GM13977 (cell line): ENCODE results near the gene UNC45A.

Experiments used
- DNase-seq: peaks from one replicate; pipeline ENCODE4 v3.0.0; 2012; ENCODE audit warnings: low spot score
- in situ Hi-C: fragments of 300-500 bp; cut with MboI; formaldehyde crosslinking; loops from one replicate; pipeline ENCODE4 v1.12.0; 2022; ENCODE audit warnings: low sequenced_read_pairs, low pct_unique_long_range_greater_than_20kb, mixed read lengths, inconsistent platforms; ENCODE audit not compliant: unreplicated experiment
- TF ChIP-seq, protein P1 (sequence below): IDR thresholded peaks from 2 replicates; pipeline ENCODE4 v1.5.1; 2012; ENCODE audit warnings: mild to moderate bottlenecking, control low read depth; ENCODE audit not compliant: insufficient read depth; ENCODE audit errors: extremely low read depth, missing control alignments

Gene UNC45A

GRCh38 chr15:90915216-90915807 is 19.8 kb upstream of the UNC45A start:
- DNase-seq, result no peak
- in situ Hi-C loops, result no loop called here
- TF ChIP-seq, protein P1, sequence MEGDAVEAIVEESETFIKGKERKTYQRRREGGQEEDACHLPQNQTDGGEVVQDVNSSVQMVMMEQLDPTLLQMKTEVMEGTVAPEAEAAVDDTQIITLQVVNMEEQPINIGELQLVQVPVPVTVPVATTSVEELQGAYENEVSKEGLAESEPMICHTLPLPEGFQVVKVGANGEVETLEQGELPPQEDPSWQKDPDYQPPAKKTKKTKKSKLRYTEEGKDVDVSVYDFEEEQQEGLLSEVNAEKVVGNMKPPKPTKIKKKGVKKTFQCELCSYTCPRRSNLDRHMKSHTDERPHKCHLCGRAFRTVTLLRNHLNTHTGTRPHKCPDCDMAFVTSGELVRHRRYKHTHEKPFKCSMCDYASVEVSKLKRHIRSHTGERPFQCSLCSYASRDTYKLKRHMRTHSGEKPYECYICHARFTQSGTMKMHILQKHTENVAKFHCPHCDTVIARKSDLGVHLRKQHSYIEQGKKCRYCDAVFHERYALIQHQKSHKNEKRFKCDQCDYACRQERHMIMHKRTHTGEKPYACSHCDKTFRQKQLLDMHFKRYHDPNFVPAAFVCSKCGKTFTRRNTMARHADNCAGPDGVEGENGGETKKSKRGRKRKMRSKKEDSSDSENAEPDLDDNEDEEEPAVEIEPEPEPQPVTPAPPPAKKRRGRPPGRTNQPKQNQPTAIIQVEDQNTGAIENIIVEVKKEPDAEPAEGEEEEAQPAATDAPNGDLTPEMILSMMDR, result no peak

DNA sequence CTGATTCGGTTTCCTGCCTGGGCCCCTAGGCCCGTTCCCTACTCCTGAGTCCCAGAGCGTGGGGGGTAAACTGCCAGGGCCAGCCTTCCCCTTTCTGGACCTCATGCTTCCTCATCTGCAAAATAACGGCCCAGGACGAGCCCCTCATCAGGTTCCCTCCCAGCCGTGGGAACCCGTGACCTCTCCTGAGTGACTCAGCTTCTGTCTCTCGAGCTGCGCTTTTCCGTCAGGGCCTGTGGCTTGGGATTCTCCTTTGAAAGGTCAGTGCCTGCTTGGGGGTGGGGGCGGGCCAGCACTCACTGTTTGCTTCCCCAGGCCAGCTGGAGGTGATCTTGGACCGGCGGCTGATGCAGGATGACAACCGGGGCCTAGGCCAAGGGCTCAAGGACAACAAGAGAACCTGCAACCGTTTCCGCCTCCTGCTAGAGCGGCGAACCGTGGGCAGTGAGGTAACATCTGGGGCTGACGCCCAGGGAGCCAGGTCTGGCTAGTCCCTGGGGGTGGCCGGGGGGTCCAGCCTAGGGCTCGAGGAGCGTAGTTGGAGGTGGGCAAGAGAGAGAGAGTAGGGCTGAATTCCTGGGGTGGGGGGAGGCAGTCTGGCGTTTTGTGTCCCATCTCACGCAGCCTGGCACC is 19.2 kb upstream of the UNC45A start:
- TF ChIP-seq, protein P1, result no peak
- no peak for DNase-seq
- in situ Hi-C loops, result no loop called here

DNA sequence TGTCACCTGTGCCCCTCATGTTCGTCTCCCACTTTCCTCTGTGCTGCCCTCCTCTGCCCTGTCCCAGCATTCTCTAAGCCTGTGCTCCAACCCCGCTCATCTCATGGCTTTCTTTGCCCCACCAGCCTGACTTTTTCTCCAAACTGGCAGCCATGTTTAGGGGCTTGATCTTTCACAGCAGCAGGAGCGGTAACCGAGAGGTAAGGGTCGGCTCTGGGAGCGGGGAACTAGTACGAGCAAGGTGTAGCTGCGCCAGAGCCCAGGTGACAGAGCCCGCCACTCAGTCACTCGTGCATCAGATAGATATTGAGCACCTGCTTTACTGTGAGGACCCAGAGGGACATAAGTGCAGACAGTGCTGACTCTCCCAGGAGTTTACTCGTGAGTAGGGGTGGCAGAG is 18.6 kb upstream of the UNC45A start:
- DNase-seq, result no peak
- TF ChIP-seq, protein P1, result no peak
- in situ Hi-C loops, result no loop called here

DNA sequence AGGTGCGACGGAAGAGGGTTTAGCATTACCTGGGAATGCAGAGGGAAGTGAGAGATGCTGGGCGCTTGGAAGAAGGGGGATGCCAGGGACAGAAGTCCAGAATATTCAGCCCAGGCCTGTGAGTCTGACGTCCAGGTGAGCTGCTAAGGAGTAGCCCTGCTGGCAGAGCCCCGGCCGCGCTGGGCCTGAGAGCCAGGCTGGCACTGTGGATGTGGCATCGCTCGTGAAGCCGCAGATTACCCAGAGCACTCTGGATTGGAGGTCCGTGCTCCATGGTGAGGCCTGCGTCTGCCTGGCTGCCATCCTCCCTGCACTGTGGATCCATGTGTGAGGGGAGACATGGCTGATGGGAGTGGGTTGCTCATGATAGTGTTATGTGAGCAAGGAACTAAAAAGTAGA is 17.5 kb upstream of the UNC45A start:
- TF ChIP-seq, protein P1, result no peak
- in situ Hi-C loops, result no loop called here
- no peak for DNase-seq

DNA sequence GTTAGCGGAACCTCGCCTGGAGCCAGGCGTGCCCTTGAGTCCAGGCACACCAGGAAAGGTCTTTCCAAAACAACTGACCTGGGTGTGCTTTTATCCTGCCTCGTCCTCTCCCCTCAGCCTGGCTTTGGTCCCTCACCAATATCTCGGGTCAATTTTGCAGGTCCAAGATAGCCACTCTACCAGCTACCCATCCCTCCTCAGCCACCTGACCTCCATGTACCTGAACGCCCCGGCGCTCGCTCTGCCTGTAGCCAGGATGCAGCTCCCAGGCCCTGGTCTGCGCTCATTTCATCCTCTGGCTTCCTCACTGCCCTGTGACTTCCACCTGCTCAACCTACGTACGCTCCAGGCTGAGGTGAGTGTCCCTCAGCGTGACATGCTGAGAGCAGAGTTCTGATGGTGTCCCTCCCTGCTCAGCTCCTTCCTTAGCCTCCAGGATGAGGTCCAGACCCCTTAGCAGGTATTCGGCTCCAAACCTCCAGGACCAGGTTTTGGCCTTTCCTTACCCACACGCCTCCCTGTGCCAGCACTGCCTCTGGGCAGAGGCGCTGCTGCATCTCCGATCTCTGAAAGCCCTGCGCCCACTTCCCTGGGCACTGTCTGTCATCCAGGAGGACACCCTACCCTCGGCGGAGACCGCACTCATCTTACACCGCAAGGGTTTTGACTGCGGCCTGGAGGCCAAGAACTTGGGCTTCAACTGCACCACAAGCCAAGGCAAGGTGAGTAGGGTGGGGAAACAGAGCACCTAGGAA is 16.9 kb upstream of the UNC45A start:
- in situ Hi-C loops, result no loop called here
- TF ChIP-seq, protein P1, result no peak
- DNase-seq, result no peak

DNA sequence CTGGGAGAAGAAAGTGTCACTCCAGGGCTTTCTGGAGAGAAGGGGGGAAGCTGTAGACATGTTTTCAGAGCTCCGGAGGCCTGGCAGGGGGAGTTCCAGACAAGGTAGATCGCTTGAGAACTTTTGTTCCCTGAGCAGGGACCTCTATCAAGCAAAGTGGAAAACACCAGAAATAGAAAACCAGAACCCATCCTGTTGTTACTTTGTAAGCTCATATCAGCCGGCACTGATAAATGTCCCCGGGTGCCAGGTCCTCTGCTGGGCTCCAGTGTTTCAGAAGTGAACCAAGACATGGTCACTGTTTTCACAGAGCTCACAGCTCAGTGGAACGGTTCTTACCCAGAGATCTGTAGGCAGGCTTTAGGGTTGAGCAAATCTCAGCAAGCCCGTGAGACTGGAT is 16.2 kb upstream of the UNC45A start:
- in situ Hi-C loops, result no loop called here
- no peak for DNase-seq
- TF ChIP-seq, protein P1, result no peak
